CD4-positive, alpha-beta T cell treated with Interleukin-4 for 1 hour (primary cell): ENCODE data around the gene NFKBIE.

Experiments
- DNase-seq, 2 donors: peaks; one replicate each; pipeline ENCODE4 v3.0.0-alpha.2; 2020 to 2022

Gene NFKBIE

DNA sequence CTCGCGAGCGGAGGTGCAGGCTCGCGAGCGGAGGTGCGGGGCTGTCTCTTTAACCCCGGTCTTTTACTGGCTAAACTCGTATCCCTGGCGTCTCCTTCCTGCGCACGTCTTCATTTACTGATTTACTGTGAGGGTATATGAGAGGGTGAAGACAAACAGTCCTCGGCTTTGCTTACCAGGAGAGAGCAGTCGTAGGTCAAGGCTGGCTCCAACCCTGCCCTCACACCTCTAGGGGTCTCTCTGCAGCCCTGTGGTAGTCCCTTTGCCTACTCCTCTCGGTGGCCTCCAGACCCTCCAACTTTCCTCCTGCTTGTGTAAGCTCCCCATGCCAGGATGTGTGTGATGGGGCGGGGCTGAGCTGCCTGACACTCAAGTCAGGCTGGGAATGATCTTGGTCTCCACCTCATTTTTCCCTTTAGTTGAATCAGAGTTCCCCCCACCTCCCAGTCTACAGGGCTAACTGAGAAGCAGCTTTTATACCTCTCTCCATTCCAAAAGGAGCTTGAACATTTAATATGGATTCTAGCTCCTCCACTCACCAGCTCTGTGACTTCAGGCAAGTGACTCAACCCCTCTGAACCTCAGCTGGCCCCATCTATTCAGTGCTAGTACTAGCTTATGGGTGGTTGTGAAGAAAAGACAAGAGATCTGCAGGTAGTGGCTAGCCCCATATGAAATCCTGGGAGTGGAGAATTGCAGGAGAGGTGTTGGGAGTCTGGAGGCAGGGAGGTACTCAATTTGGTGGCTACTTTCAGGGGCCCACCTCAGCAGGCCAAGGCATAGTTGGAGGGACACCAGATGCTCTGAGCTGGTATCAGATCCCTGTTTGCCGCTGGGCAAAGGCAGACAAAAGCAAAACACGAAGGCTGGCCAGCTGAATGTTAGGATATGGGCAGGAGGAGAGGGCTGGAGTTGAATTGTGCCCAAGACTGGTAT is 41.1 kb downstream of the NFKBIE start:
- no peak for DNase-seq

DNA sequence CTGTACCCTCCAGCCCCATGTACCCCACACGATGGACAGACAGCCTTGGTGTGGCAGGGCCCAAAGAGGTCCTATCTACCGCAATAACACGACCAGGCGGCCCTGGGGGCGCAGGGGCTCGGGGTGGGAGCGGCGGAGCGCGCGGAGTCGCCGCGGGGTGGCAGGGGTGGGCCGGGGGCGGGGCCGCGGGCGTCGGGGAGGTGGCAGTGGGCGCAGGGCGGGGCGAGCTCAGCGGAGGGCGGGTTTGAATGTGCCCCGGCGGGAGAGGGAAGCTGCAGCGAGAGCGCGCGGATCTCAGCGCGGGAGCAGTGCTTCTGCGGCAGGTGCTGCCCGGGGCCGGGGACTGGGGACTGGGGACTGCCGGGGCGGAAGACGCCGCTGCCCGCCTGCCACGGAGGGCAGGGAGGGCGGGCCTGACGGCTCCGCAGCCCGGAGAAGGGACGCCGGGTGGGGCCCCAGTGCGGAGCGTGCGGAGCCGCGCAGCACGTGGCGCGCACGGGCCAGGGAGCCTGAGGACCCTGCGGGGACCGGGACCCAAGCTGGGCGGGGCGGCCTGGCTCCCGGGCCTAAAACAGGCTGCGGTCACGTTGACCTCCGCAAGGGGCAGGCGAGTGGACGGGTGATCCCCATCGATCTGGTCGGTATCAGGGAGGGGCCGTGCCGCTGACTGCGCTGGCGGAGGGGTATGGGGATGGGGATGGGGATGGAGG is 41.9 kb downstream of the NFKBIE start, which contains the start of gene SLC29A1:
TSS of gene SLC29A1 (plus strand) at position 277 of the 710 bp plus-strand sequence. CDS start 3,719 bp downstream, outside the sequence.
- DNase-seq: peak; percentile 84 to 88

DNA sequence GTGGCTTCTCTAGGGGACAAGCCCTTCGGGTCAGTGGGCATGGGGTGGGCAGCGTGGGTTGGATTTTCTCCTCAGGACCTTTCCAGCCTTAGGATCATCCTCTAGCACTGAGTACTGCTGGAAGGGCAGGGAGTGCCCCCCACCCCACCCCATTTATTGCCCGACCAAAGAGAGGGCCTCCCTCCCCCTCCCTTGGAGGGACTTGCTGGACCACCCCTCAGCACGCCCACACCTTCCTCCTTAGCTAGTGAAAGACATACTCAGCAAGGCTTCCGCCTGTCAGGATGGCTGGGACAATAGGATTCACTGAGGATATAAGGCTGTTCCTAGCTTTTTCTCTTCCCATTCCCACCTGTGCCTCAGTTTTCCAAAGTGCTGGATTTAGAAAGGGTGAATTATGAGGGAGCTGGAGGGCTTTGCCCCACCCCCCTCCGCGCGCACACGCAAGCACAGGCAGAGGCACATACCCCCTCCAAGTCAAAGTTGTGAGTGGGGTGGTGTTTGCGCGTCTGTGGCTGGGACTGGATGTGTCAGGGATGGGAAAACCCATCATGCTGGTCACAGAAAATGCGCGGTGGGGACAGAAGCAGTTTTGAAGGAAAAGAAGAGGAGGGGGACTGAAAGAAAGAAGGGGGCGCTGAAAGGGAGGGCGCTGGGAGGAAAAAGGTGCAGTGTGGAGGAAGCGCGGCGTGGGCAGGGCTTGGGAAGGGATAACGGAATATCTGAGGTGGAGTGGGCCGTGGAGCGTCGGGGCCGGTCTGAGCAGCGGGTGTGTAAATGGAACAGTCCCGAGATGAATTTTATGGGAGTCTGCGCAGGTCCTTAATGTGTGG is 42.6 kb downstream of the NFKBIE start:
- DNase-seq: no peak

DNA sequence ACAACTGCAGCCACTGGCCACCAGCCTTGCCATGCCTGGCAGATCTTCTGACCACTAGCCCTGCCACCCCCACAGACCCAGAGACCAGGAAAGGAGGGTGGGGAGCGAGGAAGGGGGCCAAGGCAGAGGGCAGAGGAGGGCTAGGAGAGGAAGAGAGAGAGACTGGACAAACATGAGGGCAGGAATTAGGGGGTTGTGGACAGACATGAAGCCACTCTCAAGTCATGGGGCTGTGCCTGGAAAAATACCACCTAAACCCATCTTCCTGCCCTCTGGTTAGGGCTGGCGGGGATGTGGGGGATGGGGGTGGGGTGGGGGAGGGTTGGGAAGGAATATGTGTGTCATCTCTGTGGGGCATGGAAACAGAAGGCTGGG is 43.4 kb downstream of the NFKBIE start:
- DNase-seq: no peak

DNA sequence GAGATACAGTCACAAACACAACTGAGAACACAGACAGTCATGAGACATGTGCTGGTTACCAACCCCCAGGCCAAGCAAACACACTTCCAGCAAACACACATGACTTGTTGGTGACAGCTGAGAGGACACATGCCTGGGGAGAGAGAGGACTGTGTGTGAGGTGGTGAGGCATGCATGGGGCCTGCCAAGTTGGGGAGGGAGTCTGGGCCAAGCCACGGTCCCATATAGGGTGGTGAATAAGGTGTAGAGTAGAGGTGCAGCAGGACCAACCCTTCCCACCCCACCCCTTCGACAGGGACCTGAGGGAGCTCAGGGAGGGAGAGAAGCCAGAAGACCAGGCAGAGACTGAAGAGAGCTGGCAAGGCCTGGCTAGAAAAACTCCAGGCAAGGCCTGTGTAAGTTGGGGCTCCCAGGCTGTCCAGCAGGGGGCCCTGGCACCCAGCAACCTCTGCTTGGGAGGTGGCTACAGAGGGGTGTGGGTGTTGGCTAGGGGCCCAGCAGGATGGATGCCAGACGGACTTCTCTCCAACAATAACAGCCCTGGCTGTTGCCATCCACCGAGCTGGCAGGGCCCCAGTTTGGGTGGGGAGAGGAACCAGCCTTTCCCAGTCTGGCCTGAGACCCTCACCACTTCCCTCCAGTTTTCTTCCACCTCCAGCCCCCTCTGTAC is 43.9 kb downstream of the NFKBIE start:
- DNase-seq: peak; percentile 79 to 82

DNA sequence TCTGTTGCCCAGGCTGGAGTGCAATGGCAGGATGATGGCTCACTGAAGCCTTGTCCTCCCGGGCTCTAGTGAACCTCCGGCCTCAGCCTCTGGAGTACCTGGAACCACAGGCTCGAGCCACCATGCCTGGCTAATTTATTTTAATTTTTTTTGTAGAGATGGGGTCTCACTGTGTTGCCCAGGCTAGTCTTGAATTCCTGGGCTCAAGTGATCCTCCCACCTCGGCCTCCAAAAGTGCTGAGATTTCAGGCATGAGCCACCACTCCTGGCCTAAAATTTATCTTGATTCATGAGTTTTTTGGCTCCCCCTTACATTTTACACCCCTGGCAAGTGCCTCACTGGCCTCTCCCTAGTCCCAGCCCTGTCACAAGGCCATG is 44.4 kb downstream of the NFKBIE start:
- no peak for DNase-seq

DNA sequence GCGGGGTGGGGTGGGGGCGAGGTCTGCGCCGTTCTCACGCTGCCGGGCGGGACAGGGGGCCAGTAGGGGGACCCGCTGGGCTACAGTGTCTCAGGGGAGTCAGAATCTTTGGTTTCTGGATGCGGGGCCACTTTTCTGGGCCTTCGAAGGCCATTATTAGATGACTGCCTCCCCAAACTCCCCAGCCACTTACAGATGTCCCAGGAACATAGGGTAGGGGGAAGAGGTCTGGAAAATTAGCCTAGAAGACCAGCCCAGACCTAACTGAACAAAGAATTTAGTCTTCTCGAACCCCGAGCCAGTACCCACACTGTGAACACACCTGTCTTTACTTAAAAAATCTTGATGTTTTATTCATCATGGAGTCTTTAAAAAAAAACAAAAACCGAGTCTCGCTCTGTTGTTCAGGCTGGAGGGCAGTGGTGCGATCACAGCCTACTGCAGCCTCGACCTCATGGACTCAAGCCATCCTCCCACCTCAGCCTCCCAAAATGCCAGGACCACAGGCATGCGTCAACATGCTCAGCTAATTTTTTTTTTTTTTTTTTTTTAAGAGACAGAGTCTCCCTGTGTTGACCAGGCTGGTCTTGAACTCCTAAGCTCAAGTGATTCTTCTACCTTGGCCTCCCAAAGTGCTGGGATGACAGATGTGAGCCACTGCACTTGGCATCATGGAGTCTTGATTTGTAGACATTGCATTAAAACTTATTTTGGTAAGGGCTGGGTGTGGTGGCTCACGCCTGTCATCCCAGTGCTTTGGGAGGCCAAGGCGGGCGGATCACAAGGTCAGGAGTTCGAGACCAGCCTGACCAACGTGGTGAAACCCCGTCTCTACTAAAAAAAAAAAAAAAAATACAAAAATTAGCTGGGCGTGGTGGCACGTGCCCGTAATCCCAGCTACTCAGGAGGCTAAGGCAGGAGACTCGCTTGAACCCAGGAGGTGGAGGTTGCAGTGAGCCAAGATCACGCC is 45.3 kb downstream of the NFKBIE start:
- DNase-seq: no peak

DNA sequence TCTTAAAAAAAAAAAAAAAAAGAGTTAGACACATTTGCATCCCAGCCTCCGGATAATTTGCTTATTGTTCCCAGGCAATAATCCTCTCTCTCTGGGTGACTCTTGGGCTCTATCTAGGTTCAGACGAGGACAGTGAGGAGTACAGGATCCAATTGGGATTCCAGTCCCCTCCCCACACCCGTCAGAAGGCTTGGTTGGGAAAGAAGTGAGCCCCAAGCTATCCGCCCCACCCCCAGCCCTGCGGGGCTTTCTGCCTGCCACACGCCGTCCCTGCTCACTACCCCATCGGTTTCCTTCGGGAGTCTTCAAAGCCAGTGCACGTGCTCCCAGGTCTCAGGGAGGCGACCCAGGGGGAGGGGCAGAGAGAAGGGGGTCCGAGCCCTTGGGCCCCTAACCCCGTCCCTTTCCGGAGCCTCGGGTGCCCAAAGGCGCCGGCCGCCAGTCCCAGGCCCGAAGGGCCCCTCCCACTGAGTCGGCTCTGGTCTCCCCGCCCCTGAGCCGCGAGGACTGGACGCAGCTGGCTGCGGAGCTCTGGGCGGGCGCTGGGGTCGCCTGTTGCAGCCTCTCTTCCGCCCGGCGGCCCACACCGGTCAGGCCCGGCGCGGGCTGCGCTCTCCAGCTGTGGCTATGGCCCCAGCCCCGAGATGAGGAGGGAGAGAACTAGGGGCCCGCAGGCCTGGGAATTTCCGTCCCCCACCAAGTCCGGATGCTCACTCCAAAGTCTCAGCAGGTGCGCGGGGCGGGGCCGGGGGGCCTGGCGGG is 46.1 kb downstream of the NFKBIE start:
- DNase-seq: peak in 1 of 2 donors; percentile 27

DNA sequence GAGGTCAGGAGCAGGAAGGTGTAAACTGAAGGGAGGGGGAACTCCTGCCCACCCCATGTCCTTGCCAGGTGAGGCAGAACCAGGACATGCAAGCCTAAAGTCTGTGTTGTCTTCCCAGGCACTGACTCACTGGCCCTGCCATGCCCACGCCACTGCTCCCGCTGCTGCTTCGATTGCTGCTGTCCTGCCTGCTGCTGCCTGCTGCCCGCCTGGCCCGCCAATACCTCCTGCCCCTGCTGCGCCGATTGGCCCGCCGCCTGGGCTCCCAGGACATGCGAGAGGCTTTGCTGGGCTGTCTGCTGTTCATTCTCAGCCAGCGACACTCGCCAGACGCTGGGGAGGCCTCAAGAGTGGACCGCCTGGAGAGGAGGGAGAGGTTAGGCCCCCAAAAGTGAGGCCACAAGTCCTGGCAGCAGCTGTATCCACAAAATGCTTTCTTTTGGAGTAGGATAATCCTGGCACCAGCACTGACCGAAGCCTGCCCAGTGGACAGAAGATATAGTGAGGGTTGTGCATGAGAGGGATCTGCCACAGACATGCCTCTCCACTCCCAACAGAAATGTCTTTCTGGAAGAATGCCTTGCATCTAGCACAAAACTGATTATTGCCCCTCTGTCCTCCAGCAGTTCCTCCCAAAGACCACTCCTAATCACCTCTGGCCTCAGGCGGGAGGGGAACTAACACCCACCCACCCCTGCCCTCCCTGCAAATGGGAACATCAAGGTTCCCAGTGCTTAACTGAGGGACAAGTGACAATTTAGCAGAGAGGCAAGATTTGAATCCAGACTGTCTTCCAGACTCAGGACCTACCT is 47.8 kb downstream of the NFKBIE start:
- no peak for DNase-seq

DNA sequence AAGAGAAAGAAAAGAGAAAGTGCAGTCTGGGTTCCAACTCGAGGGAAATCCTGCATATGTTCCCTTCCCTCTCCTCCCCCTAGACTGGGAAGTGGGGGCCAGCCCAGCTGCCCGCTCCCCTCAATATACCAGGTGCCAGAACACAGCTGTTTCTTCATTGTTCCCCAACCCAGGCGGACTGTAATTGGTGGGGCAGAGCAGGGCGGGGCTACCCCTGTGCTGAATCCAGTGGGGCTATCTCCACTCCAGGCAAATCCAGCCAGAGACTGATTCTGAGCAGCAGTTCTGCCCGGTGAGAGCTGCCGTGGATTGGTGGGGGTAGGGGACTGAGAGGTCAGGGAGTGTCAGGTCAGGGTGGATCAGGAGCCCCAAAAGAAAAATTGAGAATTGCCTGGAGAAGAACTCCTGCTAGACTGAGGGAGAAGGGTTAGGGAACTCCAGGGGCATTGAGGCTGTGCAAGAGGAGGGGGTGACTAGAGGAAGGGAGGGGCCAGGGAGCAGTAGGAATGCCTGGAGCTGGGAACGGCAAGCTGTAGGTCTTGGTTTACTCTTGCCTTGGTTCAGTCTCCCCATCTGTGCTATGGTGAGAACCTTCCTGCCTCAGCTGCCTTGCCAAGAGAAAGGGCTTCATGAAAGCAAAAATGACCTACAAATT is 48.5 kb downstream of the NFKBIE start, which contains the start of gene MYMX:
TSS of gene MYMX (plus strand) at position 250 of the 655 bp plus-strand sequence. CDS start 546 bp downstream, outside the sequence.
- DNase-seq: no peak

DNA sequence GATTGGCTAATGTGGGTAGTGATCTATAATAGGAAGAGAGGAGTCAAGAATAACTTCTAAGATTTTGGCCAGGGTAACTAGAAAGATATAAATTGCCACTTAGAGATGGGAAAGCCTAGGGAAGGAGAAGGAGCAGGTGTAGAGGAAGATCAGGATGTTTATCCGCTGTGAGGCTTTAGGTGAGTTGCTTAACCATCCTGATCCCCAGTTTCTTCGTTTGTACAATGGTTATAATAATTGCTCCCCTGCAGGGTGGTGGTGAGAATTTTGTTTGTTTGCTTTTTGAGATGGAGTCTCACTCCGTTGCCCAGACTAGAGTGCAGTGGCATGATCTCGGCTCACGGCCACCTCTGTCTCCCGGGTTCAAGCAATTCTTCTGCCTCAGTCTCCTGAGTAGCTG is 51.0 kb downstream of the NFKBIE start:
- no peak for DNase-seq

- DNase-seq: no peak
These were observed 54.1 kb downstream of the NFKBIE start for GRCh38 chr6:44211284-44211683.
